Liver (tissue), 9 donors: ENCODE data around the gene MAGED1. TPM values are rescaled to one million over a fixed set of nuclear protein-coding genes. Genes with fewer than 3 reads are reported as not detected.
"Not testable (repeated sequence)": the region's sequence is repeated elsewhere in the genome, so short reads cannot be mapped to it uniquely, and the experiment has no call there.

ENCODE experiments used
- DNase-seq: peaks from one replicate; pipeline ENCODE4 v3.0.0-alpha.2; 2017; ENCODE audit warnings: low spot score
- H3K27ac ChIP-seq, 2 donors: one replicate each; pipeline ENCODE4 v1.7.0; 2013; ENCODE audit warnings: inconsistent platforms in 2 of 2, low read length in 2 of 2, control low read depth in 1 of 2, low read depth in 1 of 2, mild to moderate bottlenecking in 1 of 2
- H3K27me3 ChIP-seq, 4 donors: one replicate each; pipeline versions ENCODE4 v1.6.1 to v1.7.0; 2013; ENCODE audit warnings: low read length in 3 of 4, inconsistent platforms in 1 of 4, mild to moderate bottlenecking in 1 of 4, moderate library complexity in 1 of 4; ENCODE audit not compliant: control insufficient read depth in 4 of 4, insufficient read depth in 4 of 4
- H3K36me3 ChIP-seq, 4 donors: one replicate each; pipeline versions ENCODE4 v1.6.1 to v1.7.0; 2013; ENCODE audit warnings: low read length in 3 of 4, mild to moderate bottlenecking in 3 of 4, low read depth in 1 of 4, moderate library complexity in 1 of 4; ENCODE audit not compliant: control insufficient read depth in 4 of 4, insufficient read depth in 3 of 4
- H3K4me1 ChIP-seq, 4 donors: one replicate each; pipeline versions ENCODE4 v1.6.1 to v1.7.0; 2013; ENCODE audit warnings: low read length in 3 of 4, mild to moderate bottlenecking in 3 of 4, moderate library complexity in 1 of 4; ENCODE audit not compliant: control insufficient read depth in 4 of 4, insufficient read depth in 4 of 4
- H3K4me3 ChIP-seq, 3 donors: one replicate each; pipeline versions ENCODE4 v1.6.1 to v1.7.0; 2013; ENCODE audit warnings: low read length in 3 of 3, control low read depth in 1 of 3, low read depth in 1 of 3, mild to moderate bottlenecking in 1 of 3
- H3K9ac ChIP-seq, 2 donors: one replicate each; pipeline ENCODE4 v1.7.0; 2013; ENCODE audit warnings: low read length in 2 of 2, mild to moderate bottlenecking in 2 of 2, moderate library complexity in 2 of 2, control low read depth in 1 of 2, low read depth in 1 of 2
- H3K9me3 ChIP-seq, 4 donors: one replicate each; pipeline versions ENCODE4 v1.6.1 to v1.7.0; 2013; ENCODE audit warnings: low read length in 3 of 4; ENCODE audit not compliant: control insufficient read depth in 4 of 4
- ATF3 ChIP-seq: IDR thresholded peaks from 2 replicates; pipeline ENCODE4 v1.6.1; 2016; ENCODE audit warnings: antibody characterized with exemption
- EGR1 ChIP-seq, 2 donors: IDR thresholded peaks; 2 replicates each; pipeline ENCODE4 v1.6.1; 2016 to 2018; ENCODE audit warnings: antibody characterized with exemption in 2 of 2, low read depth in 2 of 2
- FOXA1 ChIP-seq: IDR thresholded peaks from 2 replicates; pipeline ENCODE4 v1.6.1; 2016; ENCODE audit warnings: antibody characterized with exemption
- FOXA2 ChIP-seq: IDR thresholded peaks from 2 replicates; pipeline ENCODE4 v1.6.1; 2016; ENCODE audit warnings: antibody characterized with exemption
- GABPA ChIP-seq, 2 donors: IDR thresholded peaks in 1 of 2; conservative IDR thresholded peaks in 1 of 2; 2 replicates each; pipeline ENCODE4 v1.6.1; 2016; ENCODE audit warnings: antibody characterized with exemption in 2 of 2, mild to moderate bottlenecking in 1 of 2, moderate library complexity in 1 of 2
- HNF4A ChIP-seq, 2 donors: conservative IDR thresholded peaks; 2 replicates each; pipeline ENCODE4 v1.6.1; 2016; ENCODE audit warnings: antibody characterized with exemption in 2 of 2, mild to moderate bottlenecking in 2 of 2
- HNF4G ChIP-seq: IDR thresholded peaks from 2 replicates; pipeline ENCODE4 v1.6.1; 2016; ENCODE audit warnings: antibody characterized with exemption
- JUND ChIP-seq, 2 donors: IDR thresholded peaks; 2 replicates each; pipeline ENCODE4 v1.6.1; 2016; ENCODE audit warnings: antibody characterized with exemption in 2 of 2
- NR2F2 ChIP-seq: IDR thresholded peaks from 2 replicates; pipeline ENCODE4 v1.6.1; 2016; ENCODE audit warnings: antibody characterized with exemption
- RAD21 ChIP-seq, 2 donors: IDR thresholded peaks; 2 replicates each; pipeline ENCODE4 v1.6.1; 2016; ENCODE audit warnings: antibody characterized with exemption in 2 of 2, mild to moderate bottlenecking in 2 of 2
- RXRA ChIP-seq, 2 donors: IDR thresholded peaks; 2 replicates each; pipeline ENCODE4 v1.6.1; 2017 to 2018; ENCODE audit warnings: antibody characterized with exemption in 2 of 2, mild to moderate bottlenecking in 1 of 2
- SP1 ChIP-seq: IDR thresholded peaks from 2 replicates; pipeline ENCODE4 v1.6.1; 2018; ENCODE audit warnings: antibody characterized with exemption, mild to moderate bottlenecking
- TAF1 ChIP-seq: conservative IDR thresholded peaks from 2 replicates; pipeline ENCODE4 v1.6.1; 2016; ENCODE audit warnings: antibody characterized with exemption, mild to moderate bottlenecking
- YY1 ChIP-seq: IDR thresholded peaks from 2 replicates; pipeline ENCODE4 v1.6.1; 2016; ENCODE audit warnings: antibody characterized with exemption, mild to moderate bottlenecking
- ZBTB33 ChIP-seq: IDR thresholded peaks from 2 replicates; pipeline ENCODE4 v1.6.1; 2016; ENCODE audit warnings: antibody characterized with exemption
- WGBS: extraction: QIAGEN DNeasy Blood & Tissue Kit; methylation state at CpG from one replicate; pipeline ENCODE4 v1.1.7; 2013; 5-methylcytosine and 5-hydroxymethylcytosine counted together
- polyA plus RNA-seq, 2 donors: library from polyadenylated mRNA; stranded (reverse) in 1 of 2; unstranded in 1 of 2; fragments of 200-250 nt in 1 of 2; fragments of >200 nt in 1 of 2; fragmentation: Nextera tagmentation in 1 of 2; extraction: Ambion mirVana in 1 of 2; gene quantifications; one replicate each; pipeline versions ENCODE4 v1.2.1 to v1.2.3, GENCODE V29; 2013 to 2015
- total RNA-seq, 2 donors: library from RNA; depleted of rRNA; stranded (reverse); fragments of >200 nt; gene quantifications; one replicate each; pipeline ENCODE4 v1.2.3, GENCODE V29; 2014
- TF ChIP-seq, protein P1 (sequence below): fragments of 150-350 bp; IDR thresholded peaks from 2 replicates; pipeline ENCODE4 v1.5.1; 2017; ENCODE audit warnings: improper control_type of control experiment, low read depth, low read length; ENCODE audit not compliant: missing input control
- TF ChIP-seq, protein P2 (sequence below): IDR thresholded peaks from 2 replicates; pipeline ENCODE4 v1.6.1; 2016; ENCODE audit warnings: antibody characterized with exemption
- TF ChIP-seq, protein P3 (sequence below): IDR thresholded peaks from 2 replicates; pipeline ENCODE4 v1.6.1; 2016; ENCODE audit warnings: antibody characterized with exemption, mild to moderate bottlenecking
- donor health status: healthy.
- donor health status: healthy.
- donor health status: healthy.
- donor health status: healthy.
- donor health status: healthy.

The MAGED1 gene
- total and polyA plus RNA-seq, 4 donors: 43.3 to 67.3 (median 48.2) TPM

DNA sequence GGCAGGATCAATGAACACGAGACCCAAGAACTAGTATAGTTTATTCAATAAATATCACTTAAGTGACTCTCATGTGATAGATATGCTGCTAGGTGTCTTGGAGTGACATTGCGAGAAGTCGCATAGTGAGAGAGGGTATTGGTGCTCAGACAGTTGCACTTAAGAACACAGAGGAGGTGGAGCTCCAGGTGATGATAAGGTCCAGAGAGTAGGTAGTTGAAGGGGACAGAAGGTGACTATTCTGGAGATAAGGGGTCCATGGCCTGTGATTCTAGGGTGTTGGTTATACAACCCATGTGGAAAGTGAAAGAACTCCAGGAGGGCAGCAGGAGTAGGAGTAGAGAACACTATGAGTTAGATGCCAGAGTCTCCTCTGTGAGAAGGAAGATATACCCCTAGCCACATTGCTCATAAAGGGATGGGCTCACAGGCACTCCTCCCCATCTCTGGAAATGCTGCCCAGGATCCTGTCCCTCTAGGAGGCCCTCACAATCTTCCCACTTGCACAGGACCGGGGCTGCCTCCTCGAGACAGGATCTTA lies 9.2 kb downstream of the MAGED1 start:
- WGBS: 95% methylated on average over 5 of the region's 5 CpGs
- H3K36me3 ChIP-seq: peaks cover 3 to 30% (median 21%) of the 10 kb centered on the region in 4 donors
- no peak for TF ChIP-seq FOXA1
- no peak for TF ChIP-seq HNF4A (conservative IDR thresholded peaks at IDR 0.05)
- TF ChIP-seq YY1: no peak
- no peak for TF ChIP-seq FOXA2
- TF ChIP-seq ATF3: no peak
- no peak for TF ChIP-seq NR2F2
- no peak for TF ChIP-seq TAF1
- TF ChIP-seq, protein P1, sequence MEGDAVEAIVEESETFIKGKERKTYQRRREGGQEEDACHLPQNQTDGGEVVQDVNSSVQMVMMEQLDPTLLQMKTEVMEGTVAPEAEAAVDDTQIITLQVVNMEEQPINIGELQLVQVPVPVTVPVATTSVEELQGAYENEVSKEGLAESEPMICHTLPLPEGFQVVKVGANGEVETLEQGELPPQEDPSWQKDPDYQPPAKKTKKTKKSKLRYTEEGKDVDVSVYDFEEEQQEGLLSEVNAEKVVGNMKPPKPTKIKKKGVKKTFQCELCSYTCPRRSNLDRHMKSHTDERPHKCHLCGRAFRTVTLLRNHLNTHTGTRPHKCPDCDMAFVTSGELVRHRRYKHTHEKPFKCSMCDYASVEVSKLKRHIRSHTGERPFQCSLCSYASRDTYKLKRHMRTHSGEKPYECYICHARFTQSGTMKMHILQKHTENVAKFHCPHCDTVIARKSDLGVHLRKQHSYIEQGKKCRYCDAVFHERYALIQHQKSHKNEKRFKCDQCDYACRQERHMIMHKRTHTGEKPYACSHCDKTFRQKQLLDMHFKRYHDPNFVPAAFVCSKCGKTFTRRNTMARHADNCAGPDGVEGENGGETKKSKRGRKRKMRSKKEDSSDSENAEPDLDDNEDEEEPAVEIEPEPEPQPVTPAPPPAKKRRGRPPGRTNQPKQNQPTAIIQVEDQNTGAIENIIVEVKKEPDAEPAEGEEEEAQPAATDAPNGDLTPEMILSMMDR: no peak
- TF ChIP-seq RXRA (IDR thresholded peaks at IDR 0.05): no peak
- TF ChIP-seq JUND (IDR thresholded peaks at IDR 0.05): no peak
- TF ChIP-seq SP1: no peak
- TF ChIP-seq, protein P2, sequence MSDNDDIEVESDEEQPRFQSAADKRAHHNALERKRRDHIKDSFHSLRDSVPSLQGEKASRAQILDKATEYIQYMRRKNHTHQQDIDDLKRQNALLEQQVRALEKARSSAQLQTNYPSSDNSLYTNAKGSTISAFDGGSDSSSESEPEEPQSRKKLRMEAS: no peak
- no peak for TF ChIP-seq EGR1 (IDR thresholded peaks at IDR 0.05; ENCODE audit: low read depth in 2 of 2)
- TF ChIP-seq RAD21 (IDR thresholded peaks at IDR 0.05): no peak
- TF ChIP-seq HNF4G: no peak
- TF ChIP-seq, protein P3, sequence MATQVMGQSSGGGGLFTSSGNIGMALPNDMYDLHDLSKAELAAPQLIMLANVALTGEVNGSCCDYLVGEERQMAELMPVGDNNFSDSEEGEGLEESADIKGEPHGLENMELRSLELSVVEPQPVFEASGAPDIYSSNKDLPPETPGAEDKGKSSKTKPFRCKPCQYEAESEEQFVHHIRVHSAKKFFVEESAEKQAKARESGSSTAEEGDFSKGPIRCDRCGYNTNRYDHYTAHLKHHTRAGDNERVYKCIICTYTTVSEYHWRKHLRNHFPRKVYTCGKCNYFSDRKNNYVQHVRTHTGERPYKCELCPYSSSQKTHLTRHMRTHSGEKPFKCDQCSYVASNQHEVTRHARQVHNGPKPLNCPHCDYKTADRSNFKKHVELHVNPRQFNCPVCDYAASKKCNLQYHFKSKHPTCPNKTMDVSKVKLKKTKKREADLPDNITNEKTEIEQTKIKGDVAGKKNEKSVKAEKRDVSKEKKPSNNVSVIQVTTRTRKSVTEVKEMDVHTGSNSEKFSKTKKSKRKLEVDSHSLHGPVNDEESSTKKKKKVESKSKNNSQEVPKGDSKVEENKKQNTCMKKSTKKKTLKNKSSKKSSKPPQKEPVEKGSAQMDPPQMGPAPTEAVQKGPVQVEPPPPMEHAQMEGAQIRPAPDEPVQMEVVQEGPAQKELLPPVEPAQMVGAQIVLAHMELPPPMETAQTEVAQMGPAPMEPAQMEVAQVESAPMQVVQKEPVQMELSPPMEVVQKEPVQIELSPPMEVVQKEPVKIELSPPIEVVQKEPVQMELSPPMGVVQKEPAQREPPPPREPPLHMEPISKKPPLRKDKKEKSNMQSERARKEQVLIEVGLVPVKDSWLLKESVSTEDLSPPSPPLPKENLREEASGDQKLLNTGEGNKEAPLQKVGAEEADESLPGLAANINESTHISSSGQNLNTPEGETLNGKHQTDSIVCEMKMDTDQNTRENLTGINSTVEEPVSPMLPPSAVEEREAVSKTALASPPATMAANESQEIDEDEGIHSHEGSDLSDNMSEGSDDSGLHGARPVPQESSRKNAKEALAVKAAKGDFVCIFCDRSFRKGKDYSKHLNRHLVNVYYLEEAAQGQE: no peak
- no peak for TF ChIP-seq GABPA (IDR thresholded peaks at IDR 0.05 in 1 of 2, conservative IDR thresholded peaks at IDR 0.05 in 1 of 2)
- TF ChIP-seq ZBTB33: no peak

GRCh38 chrX:51905152-51905551 lies 11.7 kb downstream of the MAGED1 start:
- DNase-seq, H3K27ac ChIP-seq, H3K27me3 ChIP-seq, H3K9ac ChIP-seq, H3K9me3 ChIP-seq, H3K4me1 ChIP-seq, H3K4me3 ChIP-seq: not testable (repeated sequence)
- H3K36me3 ChIP-seq: peaks cover 2 to 19% (median 13%) of the 10 kb centered on the region in 4 donors
- WGBS: 98% methylated on average over 3 of the region's 3 CpGs

More for the DNA sequence above, 9.2 kb downstream of the MAGED1 start:
- H3K4me3 ChIP-seq: no peak overlapping the region
- no peaks in the 10 kb centered on the region for H3K27me3 ChIP-seq
- no peak for DNase-seq
- H3K27ac ChIP-seq: no peak overlapping the region
- no peaks in the 10 kb centered on the region for H3K4me1 ChIP-seq
- no peak overlapping the region for H3K9ac ChIP-seq
- peaks cover 0 to 3% (median 0%) of the 10 kb centered on the region in 4 donors for H3K9me3 ChIP-seq
